ENCODE measurements around the gene RHBDD3.
"Not testable (repeated sequence)": the region's sequence is repeated elsewhere in the genome, so short reads cannot be mapped to it uniquely, and the experiment has no call there.

Gene RHBDD3

DNA sequence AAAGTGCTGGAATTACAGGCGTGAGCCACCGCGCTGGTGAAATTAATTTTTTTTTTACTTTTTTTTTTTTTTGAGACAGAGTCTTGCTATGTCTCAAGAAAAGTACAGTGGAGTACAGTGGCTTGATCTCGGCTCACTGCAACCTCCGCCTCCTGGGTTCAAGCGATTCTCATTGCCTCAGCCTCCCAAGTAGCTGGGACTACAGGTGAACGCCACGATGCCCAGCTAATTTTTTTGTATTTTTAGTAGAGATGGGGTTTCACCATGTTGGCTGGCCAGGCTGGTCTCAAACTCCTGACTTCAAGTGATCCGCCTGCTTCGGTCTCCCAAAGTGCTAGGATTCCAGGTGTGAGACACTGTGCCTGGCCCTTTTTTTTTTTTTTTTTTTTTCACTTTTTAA is 19.9 kb downstream of the RHBDD3 start:
- DNase-seq (ENCODE audit: low read depth), result not testable (repeated sequence)

DNA sequence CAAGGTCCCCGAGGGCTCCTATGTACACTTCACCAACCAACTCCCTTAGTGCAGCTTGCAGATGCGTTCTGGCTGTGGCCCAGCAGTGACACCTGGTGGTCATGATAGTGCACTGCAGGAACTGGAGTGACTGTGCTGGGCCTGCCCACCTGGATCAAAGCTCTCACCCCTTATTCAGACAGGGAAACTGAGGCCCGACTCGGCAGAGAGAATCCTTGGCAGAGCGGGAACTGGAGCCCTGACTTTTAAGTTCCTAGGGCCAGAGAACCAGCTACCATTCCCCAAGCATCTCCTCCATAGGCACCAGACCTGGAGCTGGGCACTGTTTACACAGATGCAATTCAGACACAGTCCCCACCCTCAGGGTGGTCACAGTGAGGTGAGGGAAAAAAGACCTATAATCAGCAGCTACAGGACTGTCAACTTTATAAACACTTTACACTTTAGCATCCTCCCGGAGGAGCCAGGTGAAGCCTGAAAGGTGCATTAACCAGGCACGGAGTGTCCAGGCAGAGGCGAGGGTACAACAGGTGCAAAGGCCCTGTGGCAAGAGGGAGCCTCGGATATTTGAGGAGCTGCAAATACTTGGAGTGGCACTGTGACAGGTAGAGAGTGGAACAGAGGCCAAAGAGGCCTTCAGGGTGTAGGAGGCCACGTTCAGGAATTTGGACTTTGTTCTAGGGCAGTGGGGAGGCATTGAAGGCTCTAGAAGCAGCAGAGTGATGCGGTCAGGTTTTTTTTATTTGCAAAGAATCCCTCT is 22.0 kb downstream of the RHBDD3 start:
- DNase-seq (ENCODE audit: low read depth), result peak; percentile 47

- no peak for DNase-seq (ENCODE audit: low read depth)
Observed at GRCh38 chr22:29244785-29245625, 22.8 kb downstream of the RHBDD3 start.

GRCh38 chr22:29243874-29244446 is 23.8 kb downstream of the RHBDD3 start:
- DNase-seq (ENCODE audit: low read depth), result no peak

DNA sequence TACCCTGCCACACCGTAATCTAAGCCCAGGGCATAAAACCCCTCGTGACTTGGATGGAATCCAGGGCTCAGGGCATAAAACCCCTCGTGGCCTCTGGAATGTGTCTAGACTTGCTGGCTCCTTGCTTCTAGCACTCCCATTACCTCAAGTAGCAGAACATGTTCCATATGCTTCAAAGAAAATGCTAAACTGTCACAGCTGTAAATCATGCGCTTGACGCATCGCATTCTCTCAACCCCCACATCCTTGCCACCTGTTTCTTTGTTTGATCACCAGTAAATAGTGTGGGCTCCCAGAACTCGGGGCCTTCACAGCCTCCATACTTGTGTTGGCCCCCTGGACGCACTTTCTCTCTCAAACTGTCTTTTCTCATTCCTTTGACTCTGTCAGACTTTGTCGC is 27.3 kb downstream of the RHBDD3 start:
- DNase-seq (ENCODE audit: low read depth), result not testable (repeated sequence)

DNA sequence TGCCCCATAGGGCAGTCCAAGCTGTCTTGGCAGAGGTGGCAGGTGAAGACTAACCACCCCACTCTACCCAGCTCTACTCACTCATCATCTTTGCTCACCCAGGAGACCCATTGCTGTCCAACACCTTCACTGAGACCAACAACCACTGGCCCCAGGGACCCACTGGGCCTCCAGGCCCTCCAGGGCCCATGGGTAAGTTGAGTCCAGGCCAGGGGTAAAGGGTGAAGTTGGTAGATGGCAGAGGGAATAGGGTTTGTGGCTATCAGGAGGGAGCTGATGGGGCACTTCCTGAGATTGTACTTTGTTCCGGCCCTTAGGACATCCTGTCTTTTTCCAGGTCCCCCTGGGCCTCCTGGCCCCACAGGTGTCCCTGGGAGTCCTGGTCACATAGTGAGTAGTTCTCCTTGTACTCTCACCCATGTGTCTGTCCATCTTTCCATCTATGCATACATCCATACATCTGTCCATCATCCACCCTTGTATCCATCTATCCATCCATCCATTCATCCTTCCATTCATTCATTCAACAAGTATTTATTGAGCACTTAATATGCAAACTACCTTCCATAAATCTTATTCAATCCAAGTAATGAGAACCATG is 34.4 kb downstream of the RHBDD3 start:
- no peak for DNase-seq (ENCODE audit: low read depth)

- no peak for DNase-seq (ENCODE audit: low read depth)
Observed at GRCh38 chr22:29231971-29232959, 35.5 kb downstream of the RHBDD3 start.

GRCh38 chr22:29230972-29231875 is 36.6 kb downstream of the RHBDD3 start:
- DNase-seq (ENCODE audit: low read depth), result no peak

DNA sequence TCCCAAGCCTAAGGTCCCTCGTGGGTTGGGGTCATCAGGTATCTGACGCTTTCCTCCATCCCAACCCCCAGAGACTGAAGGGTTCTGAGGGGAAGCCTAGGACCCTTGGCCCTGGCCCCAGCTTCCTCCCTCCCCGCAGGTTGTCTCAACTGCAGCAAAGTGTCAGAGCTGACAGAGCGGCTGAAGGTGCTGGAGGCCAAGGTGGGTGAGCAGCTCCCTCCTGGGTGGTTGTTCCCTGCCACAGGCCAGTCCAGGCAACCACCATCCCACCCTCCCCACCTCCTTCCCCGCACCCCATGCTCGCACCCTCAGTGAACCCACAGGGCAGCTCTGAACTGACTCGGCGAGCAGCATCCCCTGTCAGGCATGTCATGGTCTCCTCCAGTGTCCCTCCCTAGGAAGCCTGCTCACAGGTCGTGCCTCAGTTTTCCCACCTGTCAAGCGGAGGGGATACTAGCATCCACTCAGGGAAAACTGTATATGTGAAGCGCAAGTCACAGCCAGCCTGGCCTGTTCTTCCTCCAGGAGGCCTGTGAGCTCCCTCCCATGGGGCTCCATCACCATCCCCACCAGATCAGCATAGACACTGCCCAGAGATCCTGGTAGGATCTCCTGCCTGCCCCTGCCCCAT is 41.3 kb downstream of the RHBDD3 start:
- DNase-seq (ENCODE audit: low read depth), result no peak

- DNase-seq (ENCODE audit: low read depth), result no peak
Observed at GRCh38 chr22:29225422-29226090, 42.2 kb downstream of the RHBDD3 start.

DNA sequence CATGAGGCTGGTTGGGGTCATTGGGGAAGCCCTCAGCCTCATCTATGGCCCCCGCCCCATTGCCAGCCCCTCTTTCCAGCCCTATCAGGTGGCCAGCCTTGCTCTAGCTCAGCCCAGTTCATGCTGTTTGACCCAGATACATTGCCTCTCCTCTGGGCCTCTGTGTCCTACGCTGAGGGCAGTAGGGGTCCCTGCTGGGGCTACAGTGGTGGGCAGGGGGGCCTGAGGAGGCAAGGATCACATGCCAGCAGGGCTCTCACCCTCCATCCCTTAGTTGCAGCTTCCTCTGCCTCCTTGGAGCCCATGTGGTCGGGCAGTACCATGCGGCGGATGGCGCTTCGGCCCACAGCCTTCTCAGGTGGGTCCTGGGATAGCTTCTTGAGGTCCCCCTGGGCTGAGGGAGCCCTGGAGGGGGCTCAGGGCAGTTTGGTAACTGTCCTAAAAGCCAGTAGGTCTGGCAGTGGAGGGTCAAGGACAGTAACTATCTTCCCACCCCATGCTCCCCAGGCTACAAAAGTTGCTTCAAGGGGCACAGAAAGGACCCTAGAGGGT is 42.8 kb downstream of the RHBDD3 start:
- DNase-seq (ENCODE audit: low read depth), result no peak

DNA sequence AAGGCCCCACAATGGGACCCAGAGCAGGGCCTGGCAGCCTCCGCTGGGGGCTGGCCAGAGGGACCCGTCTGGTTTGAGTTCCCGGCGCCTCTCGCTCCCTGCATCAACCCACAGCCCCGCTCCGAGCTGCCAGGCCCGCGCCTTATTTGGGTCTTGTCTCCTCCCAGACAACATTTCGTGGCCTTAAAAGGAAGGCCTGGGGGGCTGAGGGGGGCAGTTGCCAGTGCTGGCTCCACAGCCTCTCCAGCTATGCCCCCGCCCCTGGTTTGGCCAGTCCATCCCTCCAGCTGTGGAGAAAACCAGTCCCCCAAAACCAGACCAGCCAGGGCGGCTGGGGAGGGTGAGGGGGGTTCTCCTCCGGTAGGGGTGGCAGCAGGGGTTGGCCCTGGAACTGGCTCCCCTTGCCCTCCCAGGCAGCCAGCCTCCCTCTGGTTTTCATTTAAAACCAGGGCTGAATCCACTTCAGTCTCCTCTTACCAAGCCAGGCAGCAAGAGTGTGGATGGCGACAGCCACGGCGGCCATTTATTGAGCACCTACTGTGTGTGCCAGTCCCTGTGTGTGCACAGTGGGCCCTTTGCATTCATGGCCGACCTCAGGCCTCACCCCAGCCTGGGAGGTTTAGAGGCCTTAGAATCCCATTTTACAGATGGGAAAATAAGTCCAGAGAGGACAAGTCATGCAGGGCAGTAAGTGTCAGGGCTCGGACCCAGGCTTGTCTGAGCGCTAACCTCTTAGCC is 43.5 kb downstream of the RHBDD3 start:
- no peak for DNase-seq (ENCODE audit: low read depth)

GRCh38 chr22:29219881-29220670 is 47.7 kb downstream of the RHBDD3 start:
- DNase-seq (ENCODE audit: low read depth), result no peak

DNA sequence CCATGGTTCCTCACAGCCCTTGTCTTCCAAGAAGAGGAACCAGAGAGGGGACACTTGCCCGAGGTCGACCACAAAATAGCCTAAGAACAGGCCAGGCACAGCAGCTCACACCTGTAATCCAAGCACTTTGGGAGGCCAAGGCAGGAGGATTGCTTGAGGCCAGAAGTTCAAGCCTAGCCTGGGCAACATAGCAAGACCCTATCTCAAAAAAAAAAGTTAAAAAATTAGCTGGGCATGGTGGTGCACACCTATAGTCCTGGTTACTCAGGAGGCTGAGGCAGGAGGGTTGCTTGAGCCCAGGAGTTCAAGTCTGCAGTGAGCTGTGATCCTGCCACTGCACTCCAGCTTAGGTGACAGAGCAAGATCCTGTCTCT is 48.4 kb downstream of the RHBDD3 start:
- not testable (repeated sequence) for DNase-seq (ENCODE audit: low read depth)

- no peak for DNase-seq (ENCODE audit: low read depth)
Observed at GRCh38 chr22:29218758-29219408, 48.9 kb downstream of the RHBDD3 start.

DNA sequence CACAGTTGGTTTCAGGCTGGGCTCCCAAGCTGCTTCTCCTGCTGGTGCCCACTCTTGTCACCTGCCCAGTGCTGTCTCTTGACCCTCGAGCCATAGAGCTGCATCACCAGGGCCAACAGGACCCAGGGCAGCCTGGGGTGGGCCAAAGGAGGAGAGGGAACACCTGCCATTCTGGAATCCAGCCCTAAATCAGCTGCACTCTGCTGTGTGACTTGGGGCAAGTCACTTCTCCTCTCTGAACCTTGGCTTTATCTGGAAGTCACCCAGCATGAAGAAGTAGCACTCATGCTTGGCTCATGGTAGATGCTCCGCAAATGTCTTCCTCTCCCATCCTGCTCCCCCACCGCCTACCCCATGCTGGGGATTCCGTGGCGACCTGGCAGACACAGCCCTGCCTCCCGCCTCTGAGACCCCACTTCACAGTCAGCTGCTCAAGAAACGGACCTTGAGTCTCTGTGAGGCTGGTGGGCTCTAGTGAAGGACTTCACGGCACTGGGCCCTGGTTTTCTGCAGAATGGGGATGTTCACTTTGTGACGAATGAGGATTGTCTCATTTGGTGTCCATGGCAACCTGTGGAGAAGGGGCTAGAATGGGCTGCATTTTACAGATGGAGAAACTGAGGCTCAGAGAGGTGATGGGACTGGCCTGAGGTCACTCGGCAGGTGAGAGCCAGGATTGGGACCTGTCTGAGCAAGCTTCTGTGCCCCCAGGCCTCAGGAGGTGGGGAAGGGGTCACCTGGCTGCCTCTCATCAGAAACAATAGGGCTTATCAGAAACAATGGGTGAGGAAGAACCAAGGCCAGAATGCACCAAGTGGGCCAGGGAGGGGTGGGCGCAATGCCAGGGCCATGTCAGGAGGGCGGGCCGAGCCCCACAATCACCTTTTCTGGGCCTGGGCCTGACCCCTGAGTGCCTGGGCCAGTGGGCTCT is 49.7 kb downstream of the RHBDD3 start:
- no peak for DNase-seq (ENCODE audit: low read depth)
